Stimulated activated CD8-positive, alpha-beta memory T cell treated with anti-CD3 and anti-CD28 coated beads, Interleukin-12 subunit alpha, Interleukin-12 subunit beta, amount 100 ng/mL, for 4 hours (primary cell): ENCODE data around the gene SPATA45.

Experiments used
- DNase-seq: peaks from one replicate; pipeline ENCODE4 v3.0.0-alpha.2; 2020; ENCODE audit warnings: low read depth

The SPATA45 gene

GRCh38 chr1:212828395-212828794 lies 19.1 kb downstream of the SPATA45 start:
- DNase-seq, result no peak

DNA sequence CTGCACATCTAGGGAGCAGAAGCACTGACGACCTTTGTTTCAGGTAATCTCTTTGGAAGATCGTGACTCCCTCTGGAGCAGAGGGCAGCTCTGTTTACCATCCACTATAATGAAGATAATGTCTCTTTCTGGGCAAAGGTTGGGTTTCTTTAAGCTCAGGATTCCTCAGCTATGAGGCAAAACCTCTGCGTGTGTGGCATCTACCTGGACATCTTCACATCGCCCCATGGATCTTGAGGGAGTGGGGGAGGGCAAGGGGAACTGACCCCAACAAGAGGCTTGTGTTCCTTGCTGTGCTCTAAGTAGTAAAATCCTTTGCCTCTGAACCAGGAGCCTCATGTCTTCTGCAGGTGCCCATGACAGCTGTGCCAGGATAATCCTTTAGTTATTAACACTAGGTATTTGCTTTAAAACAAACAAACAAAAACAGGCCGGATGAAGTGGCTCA lies 19.6 kb downstream of the SPATA45 start:
- DNase-seq, result no peak

DNA sequence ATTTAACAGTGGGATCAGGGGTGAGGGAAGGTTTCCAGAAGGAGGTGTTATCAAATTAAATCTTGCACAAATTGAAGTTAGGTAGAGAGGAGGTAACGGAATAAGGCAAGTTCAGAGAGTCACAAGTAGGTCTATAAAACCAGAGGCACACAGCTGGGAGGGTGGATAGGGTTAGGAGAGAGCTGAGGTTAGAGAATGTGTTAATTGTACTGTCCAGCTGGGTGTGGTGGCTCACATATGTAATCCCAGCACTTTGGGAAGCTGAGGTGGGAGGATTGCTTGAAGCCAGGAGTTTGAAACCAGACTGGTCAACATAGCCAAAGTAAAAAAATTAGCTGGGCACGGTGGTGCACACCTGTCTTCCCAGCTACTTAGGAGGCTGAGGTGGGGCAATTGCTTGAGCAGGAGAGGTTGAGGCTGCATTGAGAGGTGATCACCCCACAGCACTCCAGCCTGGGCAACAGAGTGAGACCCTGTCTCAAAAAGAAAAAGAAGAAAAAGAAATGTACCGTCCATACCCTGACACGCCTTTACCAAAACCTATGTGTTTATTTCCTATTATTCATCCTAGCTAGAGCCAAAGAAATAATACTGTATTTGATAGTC lies 20.2 kb downstream of the SPATA45 start:
- no peak for DNase-seq

DNA sequence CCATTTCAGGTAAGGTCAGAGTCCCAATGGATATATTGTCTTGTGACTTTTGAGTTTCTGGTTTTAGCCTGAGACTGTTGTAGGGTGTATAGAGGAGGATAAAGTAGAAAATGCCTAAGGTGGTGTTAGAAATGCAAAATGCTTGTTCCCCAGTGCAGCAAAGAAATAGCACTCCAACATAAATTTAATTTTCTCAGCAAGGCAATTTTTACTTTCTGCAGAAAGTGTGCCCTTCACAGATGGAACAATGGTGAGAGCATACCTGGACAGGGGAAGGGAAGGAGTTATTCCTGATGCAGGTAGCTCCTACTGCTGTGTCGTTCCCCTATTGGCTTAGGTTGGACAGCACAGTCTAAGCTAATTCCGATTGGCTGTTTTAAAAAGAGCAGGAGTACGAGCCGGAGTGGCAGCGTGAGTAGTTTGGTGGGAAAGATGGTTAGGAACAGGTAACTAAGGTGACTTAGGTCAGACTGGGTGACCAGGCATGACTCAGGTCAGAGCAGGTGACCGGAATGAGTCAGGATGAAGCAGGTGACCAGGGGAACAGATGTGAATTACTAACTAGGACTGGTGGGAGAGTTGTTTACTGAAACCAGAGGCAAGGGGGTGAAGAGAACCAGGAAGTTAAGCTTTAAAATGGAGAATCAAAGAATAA lies 21.5 kb downstream of the SPATA45 start:
- no peak for DNase-seq

GRCh38 chr1:212824201-212824600 lies 23.2 kb downstream of the SPATA45 start:
- DNase-seq, result no peak

DNA sequence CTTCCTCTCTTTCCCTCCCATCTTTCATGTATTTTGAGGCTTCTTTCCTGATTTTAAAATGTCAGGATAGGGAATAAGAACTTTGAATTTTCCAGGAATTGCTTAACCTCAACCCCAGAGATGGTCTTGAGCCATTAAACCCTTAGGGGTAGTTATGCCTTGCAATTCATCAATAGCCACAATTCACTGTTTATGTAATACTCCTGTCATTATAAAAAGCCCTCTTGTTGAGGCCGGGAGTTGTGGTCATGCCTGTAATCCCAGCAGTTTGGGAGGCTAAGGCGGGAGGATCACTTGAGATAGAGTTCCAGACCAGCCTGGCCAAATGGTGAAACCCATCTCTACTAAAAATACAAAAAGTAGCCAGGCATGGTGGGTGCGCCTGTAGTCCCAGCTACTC lies 24.5 kb downstream of the SPATA45 start:
- DNase-seq, result no peak

DNA sequence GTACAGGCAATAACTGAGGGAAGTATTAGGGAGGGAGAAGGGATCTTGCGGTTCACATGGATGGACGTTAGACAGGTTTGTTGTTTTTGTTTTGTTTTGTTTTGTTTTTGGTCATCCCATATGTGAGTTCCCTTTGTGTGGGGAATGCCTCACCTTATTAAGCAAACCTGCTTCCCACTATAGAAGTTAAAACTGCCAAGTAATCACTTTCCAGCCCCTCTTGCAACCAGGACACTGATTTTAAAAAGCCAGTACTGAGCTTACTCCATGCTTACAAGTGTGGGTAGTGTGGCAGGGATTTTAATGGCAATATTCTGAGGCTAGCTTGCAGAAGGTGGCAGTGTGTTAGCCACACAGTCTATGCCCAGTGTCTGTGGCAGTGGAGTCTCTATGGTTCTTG lies 26.5 kb downstream of the SPATA45 start:
- no peak for DNase-seq

- DNase-seq, result no peak
These were observed 27.7 kb downstream of the SPATA45 start for GRCh38 chr1:212819726-212820125.

GRCh38 chr1:212816567-212817278 lies 30.7 kb downstream of the SPATA45 start:
- no peak for DNase-seq

DNA sequence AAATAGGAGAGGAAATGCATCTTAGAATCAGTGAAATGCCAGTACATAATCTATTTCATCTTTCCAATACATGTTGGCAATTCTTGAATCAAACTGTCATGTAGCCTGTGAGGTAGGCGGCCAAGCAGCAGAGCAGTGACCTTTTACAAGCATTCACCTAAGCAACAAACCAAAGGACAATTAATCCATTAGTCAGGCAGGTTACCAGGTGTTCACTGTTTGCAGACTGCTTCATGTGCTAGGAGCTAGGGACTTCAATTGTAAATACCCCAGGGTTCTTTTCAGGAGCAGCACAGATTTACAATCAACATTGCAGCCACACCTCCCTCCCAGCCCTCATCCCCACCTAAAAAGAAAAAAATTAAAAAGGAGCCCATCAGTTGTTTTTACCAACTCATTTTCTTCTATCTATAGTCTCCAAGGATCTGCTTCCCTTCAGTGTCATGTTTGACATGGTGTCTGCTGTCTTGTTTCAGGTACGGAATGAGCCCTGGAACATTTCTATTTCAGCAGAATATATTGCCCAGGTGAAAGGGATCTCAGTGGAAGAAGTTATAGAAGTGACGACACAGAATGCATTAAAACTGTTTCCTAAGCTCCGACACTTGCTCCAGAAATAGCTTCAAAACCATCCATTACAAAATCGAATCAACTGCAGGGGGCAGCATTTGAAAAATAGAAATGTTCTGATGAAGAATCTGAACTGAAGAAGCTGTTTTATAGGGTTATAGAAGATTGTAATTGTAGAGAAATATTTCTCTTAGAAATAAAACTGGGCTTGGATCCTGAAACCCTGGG lies 32.7 kb downstream of the SPATA45 start:
- no peak for DNase-seq

GRCh38 chr1:212805767-212806166 lies 41.7 kb downstream of the SPATA45 start:
- DNase-seq, result no peak

- no peak for DNase-seq
These were observed 49.8 kb downstream of the SPATA45 start for GRCh38 chr1:212797681-212798080.

GRCh38 chr1:212794561-212795014 lies 52.9 kb downstream of the SPATA45 start:
- no peak for DNase-seq

DNA sequence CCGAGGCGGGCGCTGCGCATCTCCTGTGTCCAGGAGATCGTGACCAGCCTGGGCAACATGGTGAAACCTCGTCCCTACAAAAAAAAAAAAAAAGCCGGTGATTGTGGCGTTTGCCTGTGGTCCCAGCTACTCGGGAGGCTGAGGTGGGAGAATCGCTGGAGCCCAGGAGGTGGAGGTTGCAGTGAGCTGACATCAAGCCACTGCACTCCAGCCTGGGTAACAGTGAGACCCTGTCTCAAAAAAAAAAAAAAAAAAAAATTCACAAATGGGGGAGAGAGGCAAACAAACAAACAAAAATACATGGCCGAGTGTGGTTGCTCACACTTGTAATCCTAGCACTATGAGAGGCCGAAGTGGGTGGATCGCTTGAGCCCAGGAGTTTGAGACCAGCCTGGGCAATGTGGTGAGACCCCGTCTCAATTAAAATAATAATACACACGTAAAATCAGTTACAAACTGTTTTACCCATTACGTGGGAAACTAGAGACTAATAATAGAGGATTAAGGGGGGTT lies 55.0 kb downstream of the SPATA45 start:
- no peak for DNase-seq

DNA sequence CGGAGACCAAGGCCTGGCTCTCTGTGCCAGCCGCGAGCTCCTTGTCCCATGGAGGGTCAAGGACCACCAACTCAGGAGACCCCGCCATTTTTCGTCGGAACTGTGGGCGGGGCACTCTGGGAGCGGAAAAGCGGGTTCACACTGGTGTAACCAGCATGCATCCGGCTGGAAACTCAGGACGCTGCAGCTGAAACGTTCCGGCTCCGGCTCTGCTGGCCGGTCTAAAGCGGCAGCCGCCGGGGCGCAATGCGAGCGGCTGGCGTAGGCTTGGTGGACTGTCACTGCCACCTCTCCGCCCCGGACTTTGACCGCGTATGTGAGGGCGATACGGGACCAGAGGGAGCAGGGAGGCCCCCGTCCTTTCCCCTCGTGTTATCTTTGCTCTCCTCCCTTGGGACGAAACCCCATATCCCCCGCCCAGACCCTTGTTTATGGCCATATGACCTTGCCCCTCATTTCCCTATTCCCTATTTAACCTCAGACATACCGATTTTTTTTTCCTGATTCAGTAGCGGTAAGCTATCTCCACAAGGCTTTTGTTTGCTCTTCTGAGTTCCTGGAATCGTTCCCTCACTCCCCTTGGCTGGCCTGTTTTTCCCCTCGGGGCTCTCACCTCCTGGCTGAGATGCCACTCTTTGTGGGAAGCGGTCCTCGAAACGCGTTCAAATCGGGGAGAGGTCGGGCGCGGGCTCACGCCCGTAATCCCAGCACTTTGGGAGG lies 55.6 kb downstream of the SPATA45 start, which contains the start of the genes NSL1 and TATDN3:
NSL1 (minus strand) TSS at position 102 of the 720 bp plus-strand sequence; CDS start at position 88, 14 bp downstream.
TATDN3 (plus strand) TSS at position 219 of the 720 bp plus-strand sequence; CDS start at position 247, 28 bp downstream.
- DNase-seq, result peak; percentile 90

- no peak for DNase-seq
These were observed 56.2 kb downstream of the SPATA45 start for GRCh38 chr1:212791261-212791675.

- DNase-seq, result no peak
These were observed 61.6 kb downstream of the SPATA45 start for GRCh38 chr1:212785871-212786270.

- no peak for DNase-seq
These were observed 63.5 kb downstream of the SPATA45 start for GRCh38 chr1:212783976-212784375.

GRCh38 chr1:212782422-212783154 lies 64.9 kb downstream of the SPATA45 start:
- DNase-seq, result no peak

- DNase-seq, result no peak
These were observed 66.2 kb downstream of the SPATA45 start for GRCh38 chr1:212781225-212781624.
